Activated naive CD4-positive, alpha-beta T cell treated with anti-CD3 and anti-CD28 coated beads, Interleukin-2, amount 10 ng/mL, durations not matched to agents 7 days and 5 days (primary cell): ENCODE measurements around the gene DYRK1A.

ENCODE experiments used
- CTCF ChIA-PET: fragments of 350-600 bp; sonication (Branson Sonifier 250); formaldehyde crosslinking; loops from one replicate; lab custom pipeline; 2021; ENCODE audit warnings: antibody characterized with exemption; lab: Charles Lee
- DNase-seq: peaks from one replicate; pipeline ENCODE4 v3.0.0-alpha.2; 2020
- H3K27ac Mint-ChIP-seq: one replicate; pipeline ENCODE4 v1.8.0; 2021; ENCODE audit warnings: mild to moderate bottlenecking, moderate library complexity, mixed read lengths
- H3K27me3 Mint-ChIP-seq: one replicate; pipeline ENCODE4 v1.8.0; 2021; ENCODE audit warnings: mild to moderate bottlenecking, mixed read lengths
- H3K36me3 Mint-ChIP-seq: one replicate; pipeline ENCODE4 v1.8.0; 2021; ENCODE audit warnings: mixed read lengths
- H3K4me1 Mint-ChIP-seq: one replicate; pipeline ENCODE4 v1.8.0; 2021; ENCODE audit warnings: mixed read lengths
- H3K4me3 Mint-ChIP-seq: one replicate; pipeline ENCODE4 v1.8.0; 2021; ENCODE audit warnings: mild to moderate bottlenecking, moderate library complexity, mixed read lengths
- H3K9me3 Mint-ChIP-seq: one replicate; pipeline ENCODE4 v1.8.0; 2021; ENCODE audit warnings: mixed read lengths

DYRK1A gene

GRCh38 chr21:37370152-37371040 lies 3.8 kb downstream of the DYRK1A start:
- Mint-ChIP-seq H3K4me1 (peaks cover 62% of the 10 kb centered on the region), H3K27me3 (peaks cover 7% of the 10 kb centered on the region), H3K27ac (peak overlapping the region; percentile 85), H3K4me3 (peak overlapping the region; percentile 88), H3K36me3 (peaks cover 28% of the 10 kb centered on the region), H3K9me3 (no peaks in the 10 kb centered on the region)
- CTCF ChIA-PET, result interaction anchor here (1.0 to 1.3 kb wide), 2 partner anchors 12 to 194 kb away, joined by 3 read pairs; no protein-coding TSS in a partner anchor
- DNase-seq, result no peak

- CTCF ChIA-PET, result interaction anchor here (1.1 to 1.3 kb wide), 2 partner anchors 37 to 193 kb away, joined by 3 to 5 read pairs; no protein-coding TSS in a partner anchor
- Mint-ChIP-seq H3K36me3 (peaks cover 29% of the 10 kb centered on the region), H3K4me3 (peak overlapping the region; percentile 88), H3K27ac (peak overlapping the region; percentile 85), H3K4me1 (peaks cover 66% of the 10 kb centered on the region), H3K27me3 (peaks cover 7% of the 10 kb centered on the region), H3K9me3 (no peaks in the 10 kb centered on the region)
- DNase-seq, result no peak
Measured at GRCh38 chr21:37371041-37371397, 4.4 kb downstream of the DYRK1A start.

GRCh38 chr21:37372127-37372731 lies 5.7 kb downstream of the DYRK1A start:
- H3K36me3 Mint-ChIP-seq, result peaks cover 29% of the 10 kb centered on the region
- CTCF ChIA-PET, result interaction anchor here (0.7 to 1.1 kb wide), 2 partner anchors 36 to 109 kb away, joined by 3 to 5 read pairs; no protein-coding TSS in a partner anchor
- H3K27ac Mint-ChIP-seq, result no peak overlapping the region
- H3K4me3 Mint-ChIP-seq, result no peak overlapping the region
- no peaks in the 10 kb centered on the region for H3K27me3 Mint-ChIP-seq
- peaks cover 71% of the 10 kb centered on the region for H3K4me1 Mint-ChIP-seq
- H3K9me3 Mint-ChIP-seq, result no peaks in the 10 kb centered on the region
- no peak for DNase-seq

DNA sequence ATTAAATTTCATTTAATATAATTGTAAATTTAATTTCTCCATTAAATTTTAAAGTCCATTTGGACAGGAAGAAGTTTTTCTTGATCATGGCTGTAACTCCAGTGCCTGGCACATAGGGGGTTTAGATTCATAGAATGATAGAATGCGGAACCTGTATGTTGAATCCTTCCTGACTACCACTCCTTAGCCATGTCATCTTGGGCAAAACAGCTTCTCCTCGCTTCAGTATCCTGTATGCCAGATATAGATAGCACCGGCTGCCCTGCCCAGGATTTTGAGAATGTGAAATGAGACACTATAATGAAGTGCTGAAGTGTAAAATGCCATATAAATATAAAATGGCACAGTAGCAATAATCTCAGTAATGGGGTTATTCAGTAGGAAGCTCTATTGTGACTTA lies 6.4 kb downstream of the DYRK1A start:
- Mint-ChIP-seq H3K27ac (no peak overlapping the region), H3K4me3 (no peak overlapping the region), H3K4me1 (peaks cover 78% of the 10 kb centered on the region), H3K27me3 (no peaks in the 10 kb centered on the region), H3K36me3 (peaks cover 33% of the 10 kb centered on the region), H3K9me3 (no peaks in the 10 kb centered on the region)
- CTCF ChIA-PET, result interaction anchor here (1.0 to 1.3 kb wide), 2 partner anchors 9 to 29 kb away, joined by 3 read pairs; no protein-coding TSS in a partner anchor
- DNase-seq, result no peak

DNA sequence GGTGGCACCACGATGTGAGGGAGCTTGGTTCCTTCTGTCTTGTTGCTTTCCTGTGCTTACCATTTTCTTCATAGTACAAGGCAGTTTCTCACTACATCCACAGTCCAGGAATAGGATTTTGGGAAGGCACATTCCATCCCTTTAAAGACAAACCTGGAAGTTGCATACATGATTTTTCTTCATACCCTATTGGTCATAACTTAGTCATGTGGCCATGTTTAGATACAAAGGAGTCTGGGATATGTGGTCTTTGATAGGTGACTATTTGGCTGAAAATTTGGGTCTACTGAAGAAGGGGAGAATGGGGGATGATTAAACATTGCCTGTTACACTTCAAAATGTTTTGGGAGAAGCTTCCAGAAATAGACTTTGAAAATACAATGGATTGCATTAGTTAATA lies 7.0 kb downstream of the DYRK1A start:
- Mint-ChIP-seq H3K27me3 (no peaks in the 10 kb centered on the region), H3K36me3 (peaks cover 31% of the 10 kb centered on the region), H3K27ac (no peak overlapping the region), H3K4me3 (no peak overlapping the region), H3K4me1 (peaks cover 82% of the 10 kb centered on the region), H3K9me3 (no peaks in the 10 kb centered on the region)
- no peak for DNase-seq
- CTCF ChIA-PET, result interaction anchor here (1.0 to 1.3 kb wide), 2 partner anchors 8 to 28 kb away, joined by 3 read pairs; no protein-coding TSS in a partner anchor

DNA sequence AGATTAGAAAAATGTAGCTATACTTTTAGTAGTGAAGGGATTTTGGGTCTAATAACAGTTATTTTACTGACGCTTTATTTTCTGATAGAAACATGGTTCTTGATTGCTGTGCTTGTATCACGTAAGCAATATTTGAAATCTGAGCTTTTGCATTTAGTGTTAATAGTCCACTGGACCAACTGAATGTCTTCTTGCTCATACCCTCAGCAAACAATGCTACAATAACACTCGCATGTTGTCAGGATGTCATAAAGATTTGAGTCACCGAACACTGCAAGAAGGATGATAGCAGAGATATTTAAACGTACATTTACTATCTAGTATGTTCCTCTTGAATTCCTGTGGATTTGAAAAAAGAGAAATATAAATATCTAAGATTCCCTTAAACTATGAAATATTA lies 7.5 kb downstream of the DYRK1A start:
- peaks cover 84% of the 10 kb centered on the region for H3K4me1 Mint-ChIP-seq
- H3K27ac Mint-ChIP-seq, result no peak overlapping the region
- no peaks in the 10 kb centered on the region for H3K27me3 Mint-ChIP-seq
- peaks cover 31% of the 10 kb centered on the region for H3K36me3 Mint-ChIP-seq
- CTCF ChIA-PET, result interaction anchor here (1.3 kb wide), 1 partner anchor 28 kb away, joined by 3 read pairs; no protein-coding TSS in a partner anchor
- DNase-seq, result no peak
- H3K4me3 Mint-ChIP-seq, result no peak overlapping the region
- H3K9me3 Mint-ChIP-seq, result no peaks in the 10 kb centered on the region

DNA sequence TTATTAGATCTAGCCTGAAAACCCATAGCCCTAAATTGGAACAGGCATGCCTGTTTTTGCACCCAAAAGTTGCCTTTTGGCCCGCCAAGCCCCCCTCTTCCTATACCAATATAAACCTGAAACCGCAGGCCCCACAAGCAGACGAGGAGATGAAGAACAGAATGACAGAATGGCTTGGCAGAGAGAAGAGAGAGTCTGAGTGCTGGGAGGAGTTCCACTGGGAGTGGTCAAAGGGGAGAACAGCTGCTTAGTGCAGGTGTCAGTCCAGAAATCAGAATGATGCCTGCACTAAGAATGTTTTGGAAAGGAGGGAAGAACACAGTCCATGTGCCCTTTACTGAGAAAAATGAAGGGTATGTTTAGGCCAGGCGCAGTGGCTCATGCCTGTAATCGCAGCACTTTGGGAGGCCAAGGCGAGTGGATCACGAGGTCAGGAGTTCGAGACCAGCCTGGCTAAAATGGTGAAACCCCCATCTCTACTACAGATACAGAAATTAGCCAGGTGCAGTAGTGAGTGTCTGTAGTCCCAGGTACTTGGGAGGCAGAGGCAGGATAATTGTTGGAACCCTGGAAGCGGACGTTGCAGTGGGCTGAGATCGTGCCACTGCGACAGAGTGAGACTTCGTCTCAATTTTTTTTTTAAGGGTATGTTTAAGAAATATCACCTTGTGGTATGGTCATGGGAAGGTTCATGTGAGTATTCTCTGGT lies 9.4 kb downstream of the DYRK1A start:
- no peaks in the 10 kb centered on the region for H3K27me3 Mint-ChIP-seq
- H3K9me3 Mint-ChIP-seq, result no peaks in the 10 kb centered on the region
- no peak overlapping the region for H3K27ac Mint-ChIP-seq
- peaks cover 30% of the 10 kb centered on the region for H3K36me3 Mint-ChIP-seq
- peaks cover 82% of the 10 kb centered on the region for H3K4me1 Mint-ChIP-seq
- no peak overlapping the region for H3K4me3 Mint-ChIP-seq
- DNase-seq, result no peak
- CTCF ChIA-PET, result no interaction called here

GRCh38 chr21:37378700-37379139 lies 12.1 kb downstream of the DYRK1A start:
- Mint-ChIP-seq H3K27me3 (no peaks in the 10 kb centered on the region), H3K4me1 (peaks cover 75% of the 10 kb centered on the region), H3K36me3 (peaks cover 38% of the 10 kb centered on the region), H3K27ac (peak overlapping the region; percentile 15), H3K9me3 (no peaks in the 10 kb centered on the region), H3K4me3 (no peak overlapping the region)
- DNase-seq, result no peak
- CTCF ChIA-PET, result no interaction called here

- no peaks in the 10 kb centered on the region for H3K9me3 Mint-ChIP-seq
- H3K4me1 Mint-ChIP-seq, result peaks cover 79% of the 10 kb centered on the region
- peaks cover 38% of the 10 kb centered on the region for H3K36me3 Mint-ChIP-seq
- no peak for DNase-seq
- no peak overlapping the region for H3K4me3 Mint-ChIP-seq
- H3K27ac Mint-ChIP-seq, result no peak overlapping the region
- CTCF ChIA-PET, result interaction anchor here (1.4 kb wide), 1 partner anchor 9 kb away, joined by 4 read pairs; no protein-coding TSS in a partner anchor
- H3K27me3 Mint-ChIP-seq, result no peaks in the 10 kb centered on the region
Measured at GRCh38 chr21:37380349-37381323, 14.1 kb downstream of the DYRK1A start.

GRCh38 chr21:37381883-37382585 lies 15.5 kb downstream of the DYRK1A start:
- Mint-ChIP-seq H3K4me1 (peaks cover 79% of the 10 kb centered on the region), H3K27me3 (no peaks in the 10 kb centered on the region), H3K9me3 (no peaks in the 10 kb centered on the region), H3K27ac (no peak overlapping the region), H3K4me3 (no peak overlapping the region), H3K36me3 (peaks cover 37% of the 10 kb centered on the region)
- CTCF ChIA-PET, result interaction anchor here (0.9 to 1.4 kb wide), 2 partner anchors 8 to 9 kb away, joined by 3 to 4 read pairs; no protein-coding TSS in a partner anchor
- DNase-seq, result no peak

- Mint-ChIP-seq H3K9me3 (no peaks in the 10 kb centered on the region), H3K27me3 (no peaks in the 10 kb centered on the region), H3K4me1 (peaks cover 78% of the 10 kb centered on the region), H3K36me3 (peaks cover 38% of the 10 kb centered on the region), H3K27ac (no peak overlapping the region), H3K4me3 (no peak overlapping the region)
- no peak for DNase-seq
- CTCF ChIA-PET, result no interaction called here
Measured at GRCh38 chr21:37383086-37383485, 16.5 kb downstream of the DYRK1A start.

GRCh38 chr21:37383784-37384311 lies 17.3 kb downstream of the DYRK1A start:
- CTCF ChIA-PET, result no interaction called here

More at GRCh38 chr21:37383784-37384311, 17.3 kb downstream of the DYRK1A start:
- Mint-ChIP-seq H3K9me3 (no peaks in the 10 kb centered on the region), H3K27me3 (no peaks in the 10 kb centered on the region), H3K27ac (peak overlapping the region; percentile 58), H3K36me3 (peaks cover 34% of the 10 kb centered on the region), H3K4me3 (no peak overlapping the region), H3K4me1 (peaks cover 71% of the 10 kb centered on the region)
- no peak for DNase-seq
